ENCODE measurements around the gene UFC1. TPM values are rescaled to one million over a fixed set of nuclear protein-coding genes. Genes with fewer than 3 reads are reported as not detected.

UFC1 gene
- polyA plus RNA-seq, 3 donors = 100 to 120 (median 108) TPM

DNA sequence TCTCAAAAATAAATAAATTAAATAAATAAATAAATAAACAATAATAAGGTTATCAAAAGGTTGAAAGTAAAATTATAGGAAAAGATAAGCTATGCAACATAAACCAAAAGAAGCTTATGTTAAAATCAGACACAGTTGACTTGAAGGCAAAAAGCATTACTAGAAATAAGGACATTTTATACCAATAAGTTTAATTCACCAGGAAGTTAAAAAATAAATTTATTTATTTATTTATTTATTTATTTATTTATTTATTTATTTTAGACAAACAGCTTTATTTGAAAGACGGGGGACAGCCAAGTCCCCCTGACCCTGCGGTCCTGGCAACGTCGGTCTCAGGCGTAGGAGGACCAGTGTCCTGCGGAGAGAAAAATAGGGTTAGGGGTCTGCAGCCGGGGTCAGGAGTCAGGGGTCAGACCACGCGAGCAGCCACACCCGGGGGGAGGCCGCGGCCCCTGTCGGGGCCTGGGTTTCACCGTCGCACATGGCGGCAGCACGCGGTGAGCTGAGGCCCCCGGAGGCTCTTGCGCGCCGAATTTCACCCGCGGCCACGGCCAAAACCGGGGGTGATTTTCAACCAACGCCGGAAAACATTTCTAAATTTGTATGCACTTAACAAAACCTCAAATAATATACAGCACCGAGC, 12.9 kb upstream of the UFC1 start:
- Histone ChIP-seq H3K4me3 (replicated peaks in 1 of 3; ENCODE audit: low read depth in 2 of 3, low read length in 3 of 3) (no peak overlapping the region), H2AFZ (ENCODE audit: insufficient read depth, low read depth, low read length, poor library complexity, severe bottlenecking) (no peak overlapping the region), H3K9ac (ENCODE audit: insufficient read depth, low read length, poor library complexity, severe bottlenecking) (no peak overlapping the region), H4K20me1 (ENCODE audit: insufficient read depth, low read length) (no peaks in the 10 kb centered on the region), H3K36me3 (replicated peaks in 1 of 2; ENCODE audit: control insufficient read depth in 1 of 2, insufficient read depth in 2 of 2, low read length in 2 of 2) (no peaks in the 10 kb centered on the region), H3K27ac (ENCODE audit: low read depth in 1 of 2, low read length in 2 of 2) (no peak overlapping the region), H3K9me3 (replicated peaks in 1 of 2; ENCODE audit: control insufficient read depth in 1 of 2, insufficient read depth in 1 of 2, low read length in 2 of 2) (no peaks in the 10 kb centered on the region), H3K4me1 (ENCODE audit: control insufficient read depth in 1 of 2, insufficient read depth in 2 of 2, low read length in 2 of 2) (peaks cover 40 to 42% of the 10 kb centered on the region in 2 donors), H3K79me2 (ENCODE audit: insufficient read depth, low read length) (peaks cover 22% of the 10 kb centered on the region), H3K4me2 (replicated peaks; ENCODE audit: extremely low read depth, low read length, poor library complexity, severe bottlenecking) (no peak overlapping the region), H3K27me3 (ENCODE audit: control insufficient read depth in 2 of 2, insufficient read depth in 2 of 2, low read length in 2 of 2) (no peaks in the 10 kb centered on the region)
- no peak for DNase-seq
- Mint-ChIP-seq H3K36me3 (peaks cover 1% of the 10 kb centered on the region in 2 donors), H3K27me3 (ENCODE audit: low read depth in 3 of 3) (no peaks in the 10 kb centered on the region), H3K27ac (no peak overlapping the region), H3K4me1 (peaks cover 40% of the 10 kb centered on the region), H3K4me3 (no peak overlapping the region), H3K9me3 (no peaks in the 10 kb centered on the region)
- WGBS (ENCODE audit: insufficient coverage) = 98% methylated on average over 28 of the region's 29 CpGs
- intact Hi-C loops (cut with micrococcal nuclease) = loop anchor here in 1 of 2 donors (10.0 kb wide), 1 partner anchor 146 kb away; no protein-coding TSS in a partner anchor
- TF ChIP-seq, protein P1, sequence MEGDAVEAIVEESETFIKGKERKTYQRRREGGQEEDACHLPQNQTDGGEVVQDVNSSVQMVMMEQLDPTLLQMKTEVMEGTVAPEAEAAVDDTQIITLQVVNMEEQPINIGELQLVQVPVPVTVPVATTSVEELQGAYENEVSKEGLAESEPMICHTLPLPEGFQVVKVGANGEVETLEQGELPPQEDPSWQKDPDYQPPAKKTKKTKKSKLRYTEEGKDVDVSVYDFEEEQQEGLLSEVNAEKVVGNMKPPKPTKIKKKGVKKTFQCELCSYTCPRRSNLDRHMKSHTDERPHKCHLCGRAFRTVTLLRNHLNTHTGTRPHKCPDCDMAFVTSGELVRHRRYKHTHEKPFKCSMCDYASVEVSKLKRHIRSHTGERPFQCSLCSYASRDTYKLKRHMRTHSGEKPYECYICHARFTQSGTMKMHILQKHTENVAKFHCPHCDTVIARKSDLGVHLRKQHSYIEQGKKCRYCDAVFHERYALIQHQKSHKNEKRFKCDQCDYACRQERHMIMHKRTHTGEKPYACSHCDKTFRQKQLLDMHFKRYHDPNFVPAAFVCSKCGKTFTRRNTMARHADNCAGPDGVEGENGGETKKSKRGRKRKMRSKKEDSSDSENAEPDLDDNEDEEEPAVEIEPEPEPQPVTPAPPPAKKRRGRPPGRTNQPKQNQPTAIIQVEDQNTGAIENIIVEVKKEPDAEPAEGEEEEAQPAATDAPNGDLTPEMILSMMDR (IDR thresholded peaks at IDR 0.05) = no peak

DNA sequence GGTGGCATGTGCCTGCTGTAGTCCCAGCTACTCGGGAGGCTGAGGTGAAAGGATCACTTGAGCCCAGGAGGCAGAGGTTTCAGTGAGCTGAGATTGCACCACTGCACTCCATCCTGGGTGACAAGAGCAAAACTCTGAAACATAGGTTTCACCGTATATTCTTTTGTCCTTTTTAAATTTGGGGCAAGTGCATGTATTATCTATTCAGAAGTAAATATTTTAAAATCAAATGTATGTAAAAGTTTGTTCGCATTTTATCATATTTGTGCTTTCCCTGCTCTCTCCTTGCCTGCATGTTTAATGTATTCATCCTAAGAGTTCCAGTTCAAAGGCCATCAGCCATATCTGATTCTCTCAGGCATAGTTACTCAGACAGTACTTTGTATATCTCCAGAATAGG, 7.9 kb upstream of the UFC1 start:
- no peaks in the 10 kb centered on the region for H3K36me3 ChIP-seq (replicated peaks in 1 of 2; ENCODE audit: control insufficient read depth in 1 of 2, insufficient read depth in 2 of 2, low read length in 2 of 2)
- no peaks in the 10 kb centered on the region for H3K9me3 ChIP-seq (replicated peaks in 1 of 2; ENCODE audit: control insufficient read depth in 1 of 2, insufficient read depth in 1 of 2, low read length in 2 of 2)
- no peak overlapping the region for H2AFZ ChIP-seq (ENCODE audit: insufficient read depth, low read depth, low read length, poor library complexity, severe bottlenecking)
- TF ChIP-seq, protein P1 (IDR thresholded peaks at IDR 0.05) = no peak
- H4K20me1 ChIP-seq (ENCODE audit: insufficient read depth, low read length) = no peaks in the 10 kb centered on the region
- Mint-ChIP-seq H3K36me3 (no peaks in the 10 kb centered on the region), H3K4me1 (peaks cover 2% of the 10 kb centered on the region), H3K9me3 (no peaks in the 10 kb centered on the region), H3K27ac (no peak overlapping the region), H3K27me3 (ENCODE audit: low read depth in 3 of 3) (peaks cover 0 to 2% (median 1%) of the 10 kb centered on the region in 3 donors), H3K4me3 (no peak overlapping the region)
- intact Hi-C loops (cut with micrococcal nuclease) = loop anchor here in 1 of 2 donors (10.0 kb wide), 1 partner anchor 151 kb away; no protein-coding TSS in a partner anchor
- H3K4me1 ChIP-seq (ENCODE audit: control insufficient read depth in 1 of 2, insufficient read depth in 2 of 2, low read length in 2 of 2) = no peaks in the 10 kb centered on the region
- H3K9ac ChIP-seq (ENCODE audit: insufficient read depth, low read length, poor library complexity, severe bottlenecking) = no peak overlapping the region
- H3K79me2 ChIP-seq (ENCODE audit: insufficient read depth, low read length) = no peaks in the 10 kb centered on the region
- 100% methylated on average over 1 of the region's 3 CpGs for WGBS (ENCODE audit: insufficient coverage)
- no peak for DNase-seq
- H3K27ac ChIP-seq (ENCODE audit: low read depth in 1 of 2, low read length in 2 of 2) = no peak overlapping the region
- no peak overlapping the region for H3K4me3 ChIP-seq (replicated peaks in 1 of 3; ENCODE audit: low read depth in 2 of 3, low read length in 3 of 3)
- no peaks in the 10 kb centered on the region for H3K27me3 ChIP-seq (ENCODE audit: control insufficient read depth in 2 of 2, insufficient read depth in 2 of 2, low read length in 2 of 2)
- no peak overlapping the region for H3K4me2 ChIP-seq (replicated peaks; ENCODE audit: extremely low read depth, low read length, poor library complexity, severe bottlenecking)

Data from CD14-positive monocyte (primary cell).